Activated CD8-positive, alpha-beta T cell treated with anti-CD3 and anti-CD28 coated beads, Interleukin-2, amount 10 ng/mL, durations not matched to agents 7 days and 5 days (primary cell): ENCODE data around the gene PRDX5. TPM values are rescaled to one million over a fixed set of nuclear protein-coding genes. Genes with fewer than 3 reads are reported as not detected.
A peak's percentile ranks its signal among the peaks of the same experiment; 100 is the strongest.

Experiments used
- ATAC-seq: fragments of 150-1000 bp; cut with Tn5 transposase; one replicate; pipeline ENCODE4 v1.10.0; 2021; ENCODE audit warnings: moderate library complexity
- CTCF ChIA-PET: fragments of 350-600 bp; sonication (Branson Sonifier 250); formaldehyde crosslinking; loops from one replicate; lab custom pipeline; 2021; ENCODE audit warnings: antibody characterized with exemption; lab: Charles Lee
- POLR2A ChIA-PET: fragments of 350-600 bp; sonication (Branson Sonifier 250); formaldehyde crosslinking; loops from one replicate; lab custom pipeline; 2021; ENCODE audit warnings: antibody characterized with exemption; lab: Charles Lee
- DNase-seq: peaks from one replicate; pipeline ENCODE4 v3.0.0-alpha.2; 2020
- H3K27ac Mint-ChIP-seq: one replicate; pipeline ENCODE4 v1.8.0; 2021; ENCODE audit warnings: mild to moderate bottlenecking, mixed read lengths
- H3K27me3 Mint-ChIP-seq: one replicate; pipeline ENCODE4 v1.8.0; 2021; ENCODE audit warnings: low read depth, mixed read lengths
- H3K36me3 Mint-ChIP-seq: one replicate; pipeline ENCODE4 v1.8.0; 2021; ENCODE audit warnings: low read depth, mixed read lengths
- H3K4me1 Mint-ChIP-seq: one replicate; pipeline ENCODE4 v1.8.0; 2021; ENCODE audit warnings: low read depth, mixed read lengths
- H3K4me3 Mint-ChIP-seq: one replicate; pipeline ENCODE4 v1.8.0; 2021; ENCODE audit warnings: mild to moderate bottlenecking, mixed read lengths
- H3K9me3 Mint-ChIP-seq: one replicate; pipeline ENCODE4 v1.8.0; 2022; ENCODE audit warnings: mixed read lengths; ENCODE audit not compliant: insufficient read depth
- total RNA-seq, 2 experiments: library from RNA; stranded (reverse); gene quantifications; one replicate each; pipeline ENCODE4 v1.2.3, GENCODE V29; 2021

PRDX5 gene
- total RNA-seq, 2 experiments from 2014 or later, result 102 to 106 TPM

GRCh38 chr11:64358907-64359711, 41.2 kb downstream of the PRDX5 start, which contains the start of gene RPS6KA4:
Gene RPS6KA4, plus strand, starts transcription at chr11:64359162. Its CDS starts 74 bp downstream, at chr11:64359236.
- DNase-seq (peak; percentile 51), ATAC-seq (peak; percentile 87)
- Mint-ChIP-seq H3K36me3 (peaks cover 37% of the 10 kb centered on the region), H3K27ac (peak within 1 kb of the TSS; percentile 79), H3K27me3 (no peaks in the 10 kb centered on the region), H3K4me3 (peak within 1 kb of the TSS; percentile 82), H3K4me1 (peaks cover 51% of the 10 kb centered on the region), H3K9me3 (no peaks in the 10 kb centered on the region)
- POLR2A ChIA-PET, result interaction anchor here (1.1 kb wide), 1 partner anchor 153 kb away, joined by 3 read pairs; the partner anchor contains the start of gene FERMT3
- CTCF ChIA-PET, result interaction anchor here (0.7 to 7.1 kb wide), 5 partner anchors 27 to 290 kb away, joined by 3 to 39 read pairs (median 9); no protein-coding TSS in a partner anchor

GRCh38 chr11:64359712-64360445, 42.0 kb downstream of the PRDX5 start:
- ChIA-PET CTCF (interaction anchor here (0.7 to 3.4 kb wide), 7 partner anchors 17 to 290 kb away, joined by 3 to 18 read pairs (median 3); no protein-coding TSS in a partner anchor), POLR2A (interaction anchor here (0.8 kb wide), 1 partner anchor 30 kb away, joined by 4 read pairs; no protein-coding TSS in a partner anchor)
- Mint-ChIP-seq H3K36me3 (peaks cover 41% of the 10 kb centered on the region), H3K9me3 (no peaks in the 10 kb centered on the region), H3K27ac (peak overlapping the region; percentile 79), H3K4me1 (peaks cover 50% of the 10 kb centered on the region), H3K4me3 (peak overlapping the region; percentile 82), H3K27me3 (no peaks in the 10 kb centered on the region)
- peak; percentile 50 for DNase-seq
- ATAC-seq, result peak; percentile 20

- CTCF ChIA-PET, result interaction anchor here (0.6 to 3.4 kb wide), 8 partner anchors 18 to 289 kb away, joined by 3 to 18 read pairs (median 4); partner anchors contain the start of genes PRDX5 and TRMT112
Measured at GRCh38 chr11:64360448-64360921, 42.6 kb downstream of the PRDX5 start.

GRCh38 chr11:64361659-64362058, 43.7 kb downstream of the PRDX5 start:
- Mint-ChIP-seq H3K36me3 (peaks cover 52% of the 10 kb centered on the region), H3K9me3 (no peaks in the 10 kb centered on the region), H3K4me1 (peaks cover 39% of the 10 kb centered on the region), H3K27me3 (no peaks in the 10 kb centered on the region), H3K27ac (no peak overlapping the region), H3K4me3 (no peak overlapping the region)
- CTCF ChIA-PET, result interaction anchor here (0.7 to 3.4 kb wide), 3 partner anchors 11 to 88 kb away, joined by 3 to 18 read pairs (median 3); no protein-coding TSS in a partner anchor
- POLR2A ChIA-PET, result no interaction called here
- DNase-seq (no peak), ATAC-seq (no peak)

More at GRCh38 chr11:64360448-64360921, 42.6 kb downstream of the PRDX5 start:
- ATAC-seq, result no peak
- POLR2A ChIA-PET, result interaction anchor here (0.8 kb wide), 2 partner anchors 29 to 43 kb away, joined by 3 to 4 read pairs; partner anchors contain the start of gene PRDX5
- no peak for DNase-seq
- H3K27me3 Mint-ChIP-seq, result no peaks in the 10 kb centered on the region
- peaks cover 44% of the 10 kb centered on the region for H3K4me1 Mint-ChIP-seq
- H3K27ac Mint-ChIP-seq, result no peak overlapping the region
- no peaks in the 10 kb centered on the region for H3K9me3 Mint-ChIP-seq
- peak overlapping the region; percentile 82 for H3K4me3 Mint-ChIP-seq
- H3K36me3 Mint-ChIP-seq, result peaks cover 45% of the 10 kb centered on the region

- no peak overlapping the region for H3K4me3 Mint-ChIP-seq
- POLR2A ChIA-PET, result no interaction called here
- H3K36me3 Mint-ChIP-seq, result peaks cover 53% of the 10 kb centered on the region
- ATAC-seq (no peak), DNase-seq (no peak)
- H3K9me3 Mint-ChIP-seq, result no peaks in the 10 kb centered on the region
- CTCF ChIA-PET, result interaction anchor here (3.4 kb wide), 1 partner anchor 87 kb away, joined by 18 read pairs; no protein-coding TSS in a partner anchor
- peaks cover 37% of the 10 kb centered on the region for H3K4me1 Mint-ChIP-seq
- H3K27ac Mint-ChIP-seq, result no peak overlapping the region
- H3K27me3 Mint-ChIP-seq, result no peaks in the 10 kb centered on the region
Measured at GRCh38 chr11:64362339-64362738, 44.4 kb downstream of the PRDX5 start.

- Mint-ChIP-seq H3K4me3 (no peak overlapping the region), H3K27ac (no peak overlapping the region), H3K4me1 (peaks cover 25% of the 10 kb centered on the region), H3K9me3 (no peaks in the 10 kb centered on the region), H3K36me3 (peaks cover 65% of the 10 kb centered on the region), H3K27me3 (no peaks in the 10 kb centered on the region)
- DNase-seq, result no peak
- ChIA-PET POLR2A (no interaction called here), CTCF (no interaction called here)
- ATAC-seq, result no peak
Measured at GRCh38 chr11:64364435-64364834, 46.5 kb downstream of the PRDX5 start.

GRCh38 chr11:64364911-64365310, 47.0 kb downstream of the PRDX5 start:
- Mint-ChIP-seq H3K36me3 (peaks cover 69% of the 10 kb centered on the region), H3K4me3 (no peak overlapping the region), H3K4me1 (peaks cover 20% of the 10 kb centered on the region), H3K27me3 (no peaks in the 10 kb centered on the region), H3K27ac (no peak overlapping the region), H3K9me3 (no peaks in the 10 kb centered on the region)
- ATAC-seq (no peak), DNase-seq (no peak)
- POLR2A ChIA-PET, result no interaction called here
- CTCF ChIA-PET, result no interaction called here

GRCh38 chr11:64366751-64367150, 48.8 kb downstream of the PRDX5 start:
- Mint-ChIP-seq H3K4me1 (peaks cover 7% of the 10 kb centered on the region), H3K4me3 (no peak overlapping the region), H3K36me3 (peaks cover 57% of the 10 kb centered on the region), H3K9me3 (no peaks in the 10 kb centered on the region), H3K27me3 (no peaks in the 10 kb centered on the region), H3K27ac (no peak overlapping the region)
- POLR2A ChIA-PET, result no interaction called here
- CTCF ChIA-PET, result interaction anchor here (0.7 kb wide), 1 partner anchor 12 kb away, joined by 4 read pairs; no protein-coding TSS in a partner anchor
- ATAC-seq (no peak), DNase-seq (no peak)

GRCh38 chr11:64367931-64368672, 50.2 kb downstream of the PRDX5 start:
- CTCF ChIA-PET, result no interaction called here
- Mint-ChIP-seq H3K27me3 (no peaks in the 10 kb centered on the region), H3K4me1 (peaks cover 4% of the 10 kb centered on the region), H3K27ac (no peak overlapping the region), H3K36me3 (peaks cover 47% of the 10 kb centered on the region), H3K9me3 (no peaks in the 10 kb centered on the region), H3K4me3 (no peak overlapping the region)
- DNase-seq (no peak), ATAC-seq (no peak)
- POLR2A ChIA-PET, result interaction anchor here (0.6 kb wide), 1 partner anchor 1403 kb away, joined by 3 read pairs; no protein-coding TSS in a partner anchor

GRCh38 chr11:64368673-64369074, 50.8 kb downstream of the PRDX5 start:
- Mint-ChIP-seq H3K27me3 (peaks cover 1% of the 10 kb centered on the region), H3K36me3 (peaks cover 43% of the 10 kb centered on the region), H3K4me3 (no peak overlapping the region), H3K9me3 (no peaks in the 10 kb centered on the region), H3K4me1 (peaks cover 4% of the 10 kb centered on the region), H3K27ac (no peak overlapping the region)
- POLR2A ChIA-PET, result no interaction called here
- ATAC-seq (no peak), DNase-seq (no peak)
- CTCF ChIA-PET, result no interaction called here
